Activated naive CD8-positive, alpha-beta T cell treated with anti-CD3 and anti-CD28 coated beads, Interleukin-2, amount 50 U/mL, for 24 hours (primary cell): ENCODE results near the gene GRM8.

Source experiments
- ATAC-seq: fragments of 150-1000 bp; cut with Tn5 transposase; one replicate; pipeline ENCODE4 v1.10.0; 2021
- DNase-seq: peaks from one replicate; pipeline ENCODE4 v3.0.0; 2021
- H3K27ac Mint-ChIP-seq: one replicate; pipeline ENCODE4 v1.8.0; 2021; ENCODE audit warnings: mild to moderate bottlenecking, mixed read lengths
- H3K27me3 Mint-ChIP-seq: one replicate; pipeline ENCODE4 v1.8.0; 2021; ENCODE audit warnings: mixed read lengths
- H3K36me3 Mint-ChIP-seq: one replicate; pipeline ENCODE4 v1.8.0; 2021; ENCODE audit warnings: low read depth, mixed read lengths
- H3K4me1 Mint-ChIP-seq: one replicate; pipeline ENCODE4 v1.8.0; 2021; ENCODE audit warnings: mixed read lengths
- H3K4me3 Mint-ChIP-seq: one replicate; pipeline ENCODE4 v1.8.0; 2021; ENCODE audit warnings: mild to moderate bottlenecking, moderate library complexity, mixed read lengths
- H3K9me3 Mint-ChIP-seq: one replicate; pipeline ENCODE4 v1.8.0; 2021; ENCODE audit warnings: mixed read lengths

The GRM8 gene

GRCh38 chr7:126398851-126399529 is 853.8 kb downstream of the GRM8 start:
- no peak overlapping the region for H3K27ac Mint-ChIP-seq
- ATAC-seq = no peak
- no peaks in the 10 kb centered on the region for H3K4me1 Mint-ChIP-seq
- H3K27me3 Mint-ChIP-seq = no peaks in the 10 kb centered on the region
- H3K36me3 Mint-ChIP-seq = no peaks in the 10 kb centered on the region
- no peak overlapping the region for H3K4me3 Mint-ChIP-seq
- no peak for DNase-seq
- peaks cover 9% of the 10 kb centered on the region for H3K9me3 Mint-ChIP-seq

- no peaks in the 10 kb centered on the region for H3K27me3 Mint-ChIP-seq
- ATAC-seq = no peak
Observed at GRCh38 chr7:126398285-126398684, 854.5 kb downstream of the GRM8 start.

GRCh38 chr7:126394406-126394805 is 858.3 kb downstream of the GRM8 start:
- Mint-ChIP-seq H3K36me3 (no peaks in the 10 kb centered on the region), H3K4me3 (no peak overlapping the region), H3K27ac (no peak overlapping the region), H3K9me3 (peaks cover 28% of the 10 kb centered on the region), H3K27me3 (no peaks in the 10 kb centered on the region), H3K4me1 (no peaks in the 10 kb centered on the region)
- no peak for ATAC-seq
- no peak for DNase-seq

More at GRCh38 chr7:126398285-126398684, 854.5 kb downstream of the GRM8 start:
- Mint-ChIP-seq H3K4me1 (no peaks in the 10 kb centered on the region), H3K9me3 (peaks cover 9% of the 10 kb centered on the region), H3K36me3 (no peaks in the 10 kb centered on the region), H3K4me3 (no peak overlapping the region), H3K27ac (no peak overlapping the region)
- DNase-seq = no peak
